ENCODE data around the gene SORCS3.

SORCS3 gene

GRCh38 chr10:104641187-104641936 is at the start of gene SORCS3:
SORCS3 (plus strand) TSS chr10:104641290.
- no peak for DNase-seq

- DNase-seq = no peak
These were observed 49.6 kb upstream of the SORCS3 start for GRCh38 chr10:104591441-104591840.

- DNase-seq = no peak
These were observed 39.9 kb upstream of the SORCS3 start for GRCh38 chr10:104601166-104601565.

- no peak for DNase-seq
These were observed 32.8 kb upstream of the SORCS3 start for GRCh38 chr10:104608091-104608828.

GRCh38 chr10:104612571-104613205 is 28.4 kb upstream of the SORCS3 start:
- no peak for DNase-seq

GRCh38 chr10:104613406-104613805 is 27.7 kb upstream of the SORCS3 start:
- no peak for DNase-seq

- DNase-seq = no peak
These were observed 26.8 kb upstream of the SORCS3 start for GRCh38 chr10:104614245-104614831.

- no peak for DNase-seq
These were observed 26.0 kb upstream of the SORCS3 start for GRCh38 chr10:104615136-104615535.

GRCh38 chr10:104617831-104618230 is 23.3 kb upstream of the SORCS3 start:
- DNase-seq = no peak

- no peak for DNase-seq
These were observed 18.9 kb upstream of the SORCS3 start for GRCh38 chr10:104622175-104622574.

- DNase-seq = no peak
These were observed 18.4 kb upstream of the SORCS3 start for GRCh38 chr10:104622598-104623209.

- DNase-seq = no peak
These were observed 10.4 kb upstream of the SORCS3 start for GRCh38 chr10:104630731-104631130.

- DNase-seq = no peak
These were observed 9.1 kb upstream of the SORCS3 start for GRCh38 chr10:104631946-104632345.

- no peak for DNase-seq
These were observed 2.1 kb upstream of the SORCS3 start for GRCh38 chr10:104638861-104639589.

- DNase-seq = no peak
These were observed 1.3 kb upstream of the SORCS3 start for GRCh38 chr10:104639590-104640338.

- no peak for DNase-seq
These were observed 527 bp upstream of the SORCS3 start for GRCh38 chr10:104640339-104641186.

- no peak for DNase-seq
These were observed 1.0 kb downstream of the SORCS3 start for GRCh38 chr10:104641937-104642657.

GRCh38 chr10:104642658-104643302 is 1.7 kb downstream of the SORCS3 start:
- DNase-seq = no peak

GRCh38 chr10:104643303-104643663 is 2.2 kb downstream of the SORCS3 start:
- no peak for DNase-seq
